ENCODE measurements around the gene KANK4. TPM values are rescaled to one million over a fixed set of nuclear protein-coding genes. Genes with fewer than 3 reads are reported as not detected.

KANK4 gene
- total and polyA plus RNA-seq, 2 of the 8 experiments (the other 6 are each of a cell fraction or from before 2014, with no cell fraction given): 0.22 to 0.26 TPM

- H3K56ac ChIP-seq (replicated peaks; ENCODE audit: insufficient read length, low read depth, low read length): no peak overlapping the region
- H3K18ac ChIP-seq (ENCODE audit: extremely low read depth, low read length): no peak overlapping the region
- H3K23ac ChIP-seq (ENCODE audit: insufficient read length): no peak overlapping the region
- no peak overlapping the region for H3K27ac ChIP-seq (ENCODE audit: low read depth, low read length)
- H3K4me1 ChIP-seq (replicated peaks in 1 of 4; ENCODE audit: control insufficient read depth in 3 of 4, insufficient read depth in 4 of 4, low read length in 3 of 4): peaks cover 10 to 24% (median 19%) of the 10 kb centered on the region in 4 experiments
- DNase-seq (ENCODE audit: low read depth in 1 of 2, low spot score in 2 of 2) (no peak), FAIRE-seq (no peak)
- H3K4ac ChIP-seq (replicated peaks; ENCODE audit: insufficient read length, low read depth, low read length): no peak overlapping the region
- no peak overlapping the region for H4K5ac ChIP-seq (ENCODE audit: insufficient read length, low read depth, low read length)
- no peak overlapping the region for H3K4me2 ChIP-seq (ENCODE audit: insufficient read depth in 1 of 2, low read depth in 2 of 2, low read length in 2 of 2)
- H2BK20ac ChIP-seq (ENCODE audit: low read length): no peak overlapping the region
- H3K9me3 ChIP-seq (ENCODE audit: insufficient read depth in 2 of 2, low read depth in 1 of 2, low read length in 1 of 2): peaks cover 4 to 7% of the 10 kb centered on the region in 2 experiments; a peak in 1 of 4 replicates
- no peak overlapping the region for H3K4me3 ChIP-seq (ENCODE audit: extremely low read depth in 1 of 4, insufficient read depth in 2 of 4, low read depth in 3 of 4, low read length in 4 of 4)
- H4K91ac ChIP-seq (replicated peaks; ENCODE audit: insufficient read length, low read length): no peak overlapping the region
- H2AFZ ChIP-seq (ENCODE audit: low read length): no peak overlapping the region
- no peak overlapping the region for H2BK15ac ChIP-seq (ENCODE audit: low read length)
- H3K23me2 ChIP-seq (ENCODE audit: low read depth, low read length): no peaks in the 10 kb centered on the region
- H2BK12ac ChIP-seq (ENCODE audit: low read depth, low read length): no peak overlapping the region
- 86% methylated on average over 5 of the region's 5 CpGs; no CpG with 5 or more reads in 1 of the 2 experiments for WGBS, 2 experiments (ENCODE audit: extremely low coverage in 1 of 2, insufficient coverage in 1 of 2, insufficient read length in 1 of 2, insufficient replicate concordance in 2 of 2, low coverage in 1 of 2, low lambda C conversion rate in 2 of 2, missing lambda C conversion rate in 1 of 2)
- H3K14ac ChIP-seq (ENCODE audit: insufficient read length): no peak overlapping the region
- H3K79me1 ChIP-seq (ENCODE audit: low read depth, low read length): no peaks in the 10 kb centered on the region
- H3K27me3 ChIP-seq (replicated peaks in 1 of 4; ENCODE audit: control insufficient read depth in 3 of 4, extremely low read depth in 1 of 4, insufficient read depth in 3 of 4, low read length in 3 of 4): peaks cover 12 to 56% (median 46%) of the 10 kb centered on the region in 4 experiments
- no peak overlapping the region for H2BK5ac ChIP-seq (ENCODE audit: low read depth, low read length)
- no peak overlapping the region for H3K9ac ChIP-seq (replicated peaks in 1 of 4; ENCODE audit: extremely low read depth in 1 of 4, low read depth in 3 of 4, low read length in 3 of 4)
- CTCF ChIA-PET (ENCODE audit: partially characterized antibody): interaction anchor here (1.0 to 3.0 kb wide), 7 partner anchors 10 to 122 kb away, joined by 3 to 10 read pairs (median 4); no protein-coding TSS in a partner anchor
- POLR2A ChIA-PET (ENCODE audit: partially characterized antibody): interaction anchor here (0.8 to 1.6 kb wide), 4 partner anchors 10 to 71 kb away, joined by 3 to 6 read pairs (median 3); no protein-coding TSS in a partner anchor
- H4K20me1 ChIP-seq (replicated peaks in 1 of 2; ENCODE audit: control insufficient read depth in 1 of 2, insufficient read depth in 2 of 2, low read length in 2 of 2): peaks cover 0 to 2% of the 10 kb centered on the region in 2 experiments
- no peaks in the 10 kb centered on the region for H3K79me2 ChIP-seq (ENCODE audit: control insufficient read depth in 1 of 2, insufficient read depth in 2 of 2, low read length in 2 of 2)
- H3K36me3 ChIP-seq (ENCODE audit: control insufficient read depth in 2 of 4, insufficient read depth in 4 of 4, low read length in 3 of 4): no peaks in the 10 kb centered on the region
- H4K8ac ChIP-seq (ENCODE audit: extremely low read depth, insufficient read depth, low read length): no peak overlapping the region
- H2BK120ac ChIP-seq (replicated peaks; ENCODE audit: low read depth, low read length): no peak overlapping the region
- H2AK5ac ChIP-seq (ENCODE audit: low read depth, low read length): no peak overlapping the region
- TF ChIP-seq GABPA (IDR thresholded peaks at IDR 0.05; ENCODE audit: borderline replicate concordance, insufficient read depth, low read length): no peak
- no peak for TF ChIP-seq RAD21 (IDR thresholded peaks at IDR 0.05 in 1 of 2, conservative IDR thresholded peaks at IDR 0.05 in 1 of 2; ENCODE audit: low read depth in 2 of 2, low read length in 2 of 2)
- TF ChIP-seq MAX (IDR thresholded peaks at IDR 0.05): no peak
- no peak for TF ChIP-seq POLR2A (IDR thresholded peaks at IDR 0.05; ENCODE audit: control extremely low read depth in 1 of 2, low read depth in 2 of 2, low read length in 2 of 2)
- no peak for TF ChIP-seq CBX5 (IDR thresholded peaks at IDR 0.05; ENCODE audit: low read depth, low read length)
- TF ChIP-seq ATF2 (IDR thresholded peaks at IDR 0.05; ENCODE audit: low read length): no peak
- no peak for TF ChIP-seq NANOG (IDR thresholded peaks at IDR 0.05; ENCODE audit: insufficient read depth, low read depth, low read length, poor library complexity, severe bottlenecking)
- no peak for TF ChIP-seq TBP (IDR thresholded peaks at IDR 0.05; ENCODE audit: low read depth, low read length)
Measured at GRCh38 chr1:62283986-62284385, 35.2 kb downstream of the KANK4 start.

All from H1 (cell line).